Mesenchymal stem cell (in vitro differentiated cells and primary cell): ENCODE results near the gene RBM19.
"Not testable (repeated sequence)": the region's sequence is repeated elsewhere in the genome, so short reads cannot be mapped to it uniquely, and the experiment has no call there.

Source experiments
- DNase-seq: peaks from one replicate; pipeline ENCODE4 v3.0.0-alpha.2; 2013
- H2AFZ ChIP-seq: one replicate; pipeline ENCODE4 v1.6.1; 2013; ENCODE audit warnings: low read depth, mild to moderate bottlenecking, control low read depth, inconsistent platforms, low read length, moderate library complexity
- H2AK5ac ChIP-seq: 2 replicates; pipeline ENCODE4 v1.6.1; 2013; ENCODE audit warnings: low read length, moderate library complexity, mild to moderate bottlenecking, inconsistent platforms; ENCODE audit not compliant: severe bottlenecking
- H2BK120ac ChIP-seq: one replicate; pipeline ENCODE4 v1.6.1; 2013; ENCODE audit warnings: low read depth, mild to moderate bottlenecking, inconsistent platforms, low read length, moderate library complexity
- H2BK12ac ChIP-seq, 2 experiments: one replicate each; pipeline ENCODE4 v1.6.1; 2013; ENCODE audit warnings: inconsistent platforms in 2 of 2, low read length in 2 of 2, mild to moderate bottlenecking in 2 of 2, moderate library complexity in 2 of 2, control low read depth in 1 of 2
- H2BK15ac ChIP-seq: one replicate; pipeline ENCODE4 v1.6.1; 2013; ENCODE audit warnings: mild to moderate bottlenecking, low read depth, inconsistent platforms; ENCODE audit not compliant: poor library complexity, severe bottlenecking
- H2BK5ac ChIP-seq: 2 replicates; pipeline ENCODE4 v1.6.1; 2013; ENCODE audit warnings: low read depth, mild to moderate bottlenecking, low read length, control low read depth, inconsistent platforms; ENCODE audit not compliant: poor library complexity, severe bottlenecking
- H3K14ac ChIP-seq, 2 experiments: one replicate each; pipeline ENCODE4 v1.6.1; 2013; ENCODE audit warnings: inconsistent platforms in 2 of 2, low read length in 2 of 2, control low read depth in 1 of 2, mild to moderate bottlenecking in 1 of 2, moderate library complexity in 1 of 2
- H3K18ac ChIP-seq, 2 experiments: one replicate each; pipeline ENCODE4 v1.6.1; 2013; ENCODE audit warnings: inconsistent platforms in 2 of 2, low read length in 2 of 2, control low read depth in 1 of 2, low read depth in 1 of 2, mild to moderate bottlenecking in 1 of 2
- H3K23ac ChIP-seq, 2 experiments: one replicate each; pipeline ENCODE4 v1.6.1; 2013; ENCODE audit warnings: inconsistent platforms in 2 of 2, low read length in 2 of 2, mild to moderate bottlenecking in 2 of 2, moderate library complexity in 2 of 2, control low read depth in 1 of 2
- H3K27ac ChIP-seq: 2 replicates; pipeline ENCODE4 v1.5.1; 2013; ENCODE audit warnings: mild to moderate bottlenecking, moderate library complexity, low read length, control low read depth, inconsistent platforms; ENCODE audit not compliant: poor library complexity, severe bottlenecking
- H3K27me3 ChIP-seq, 2 experiments: 2 replicates each; pipeline versions ENCODE4 v1.6.1 to v1.7.0; 2013; ENCODE audit warnings: low read length in 2 of 2, mild to moderate bottlenecking in 2 of 2, moderate library complexity in 2 of 2, control low read depth in 1 of 2, inconsistent platforms in 1 of 2; ENCODE audit not compliant: control insufficient read depth in 1 of 2, insufficient read depth in 1 of 2
- H3K36me3 ChIP-seq, 2 experiments: 2 replicates each; pipeline versions ENCODE4 v1.6.1 to v1.7.0; 2013; ENCODE audit warnings: low read length in 2 of 2, control low read depth in 1 of 2, inconsistent platforms in 1 of 2, low read depth in 1 of 2, mild to moderate bottlenecking in 1 of 2; ENCODE audit not compliant: insufficient read depth in 2 of 2, control insufficient read depth in 1 of 2
- H3K4ac ChIP-seq, 2 experiments: one replicate each; pipeline ENCODE4 v1.6.1; 2013; ENCODE audit warnings: inconsistent platforms in 2 of 2, low read length in 2 of 2, mild to moderate bottlenecking in 2 of 2, moderate library complexity in 2 of 2, control low read depth in 1 of 2, low read depth in 1 of 2
- H3K4me1 ChIP-seq: 2 replicates; pipeline ENCODE4 v1.6.1; 2013; ENCODE audit warnings: low read depth, low read length, control low read depth; ENCODE audit not compliant: control insufficient read depth, insufficient read depth
- H3K4me2 ChIP-seq: 2 replicates; pipeline ENCODE4 v1.6.1; 2013; ENCODE audit warnings: low read length, mild to moderate bottlenecking, inconsistent platforms; ENCODE audit not compliant: poor library complexity, severe bottlenecking
- H3K4me3 ChIP-seq, 2 experiments: 2 replicates each; pipeline versions ENCODE4 v1.5.1 to v1.7.0; 2013; ENCODE audit warnings: low read length in 2 of 2, mild to moderate bottlenecking in 2 of 2, control low read depth in 1 of 2, low read depth in 1 of 2; ENCODE audit not compliant: insufficient read depth in 1 of 2
- H3K79me1 ChIP-seq: replicated peaks from 2 replicates; pipeline ENCODE4 v1.6.1; 2013; ENCODE audit warnings: mild to moderate bottlenecking, control low read depth, low read length, inconsistent platforms; ENCODE audit not compliant: poor library complexity, severe bottlenecking
- H3K9ac ChIP-seq: 2 replicates; pipeline ENCODE4 v1.7.0; 2013; ENCODE audit warnings: mild to moderate bottlenecking, low read length, moderate library complexity
- H3K9me3 ChIP-seq: 2 replicates; pipeline ENCODE4 v1.7.0; 2013; ENCODE audit warnings: mild to moderate bottlenecking, low read length; ENCODE audit not compliant: control insufficient read depth
- H4K8ac ChIP-seq: one replicate; pipeline ENCODE4 v1.6.1; 2013; ENCODE audit warnings: inconsistent platforms, mild to moderate bottlenecking, low read length, moderate library complexity
- H4K91ac ChIP-seq: one replicate; pipeline ENCODE4 v1.6.1; 2013; ENCODE audit warnings: mild to moderate bottlenecking, low read length, inconsistent platforms
- WGBS: methylation state at CpG from one replicate; pipeline ENCODE4 v1.1.7; 2013; ENCODE audit warnings: mixed read lengths; 5-methylcytosine and 5-hydroxymethylcytosine counted together

The RBM19 gene

DNA sequence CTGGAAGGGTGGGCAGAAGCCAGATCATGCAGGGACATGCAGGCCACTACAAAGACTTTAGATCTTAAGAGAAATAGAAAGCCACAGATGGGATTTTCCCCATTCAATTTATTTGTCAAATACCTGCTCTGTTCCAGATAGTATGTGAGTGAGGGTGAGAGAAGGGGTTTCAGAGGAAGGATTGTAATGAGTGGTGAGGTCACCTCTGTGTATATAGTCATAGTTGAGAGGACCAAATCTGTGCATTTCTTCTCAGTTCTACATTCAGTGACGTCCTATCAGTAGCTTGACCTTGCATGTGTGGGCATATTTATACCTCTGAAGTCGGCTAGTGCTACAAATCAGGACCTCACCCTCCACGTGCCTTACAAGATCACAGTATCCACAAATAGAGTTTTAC lies 31.2 kb upstream of the RBM19 start:
- H4K8ac ChIP-seq, result no peak overlapping the region
- H3K18ac ChIP-seq, result no peak overlapping the region
- DNase-seq, result no peak
- H4K91ac ChIP-seq, result no peak overlapping the region
- H3K36me3 ChIP-seq, result no peaks in the 10 kb centered on the region
- H2BK5ac ChIP-seq, result no peak overlapping the region
- no peak overlapping the region for H3K23ac ChIP-seq
- peaks cover 3 to 80% of the 10 kb centered on the region in 2 experiments for H3K27me3 ChIP-seq
- H2AK5ac ChIP-seq, result no peak overlapping the region
- no peak overlapping the region for H3K27ac ChIP-seq
- no peak overlapping the region for H3K4me2 ChIP-seq
- H2BK12ac ChIP-seq, result no peak overlapping the region
- no peak overlapping the region for H2AFZ ChIP-seq
- H2BK120ac ChIP-seq, result no peak overlapping the region
- H3K4me1 ChIP-seq, result no peaks in the 10 kb centered on the region
- H3K4me3 ChIP-seq, result no peak overlapping the region
- H3K9me3 ChIP-seq, result no peaks in the 10 kb centered on the region
- H3K14ac ChIP-seq, result no peak overlapping the region
- no peak overlapping the region for H3K9ac ChIP-seq
- 60% methylated on average over 2 of the region's 3 CpGs for WGBS
- no peak overlapping the region for H2BK15ac ChIP-seq
- H3K4ac ChIP-seq, result no peak overlapping the region
- H3K79me1 ChIP-seq, result no peaks in the 10 kb centered on the region

DNA sequence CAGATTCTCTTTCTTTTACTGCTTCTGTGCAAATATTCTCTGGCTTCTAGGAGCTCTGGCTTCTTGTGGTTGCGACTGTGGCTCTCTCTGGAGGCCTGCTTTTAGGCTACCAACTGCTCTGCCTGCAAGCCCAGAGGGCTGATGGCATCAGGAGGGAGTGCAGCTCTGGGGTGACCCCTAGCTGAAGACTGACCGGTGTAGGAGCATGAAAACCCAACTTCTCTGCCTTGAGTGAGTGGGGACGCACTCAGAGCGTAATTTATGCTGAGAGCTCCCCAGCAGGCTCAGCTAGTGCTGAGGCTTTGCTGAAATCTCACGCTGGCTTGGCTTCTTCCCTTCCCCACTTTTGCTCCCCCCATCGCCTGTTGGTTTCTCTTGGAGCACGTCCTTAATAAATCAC lies 29.9 kb upstream of the RBM19 start:
- Histone ChIP-seq H4K8ac (no peak overlapping the region), H2AFZ (no peak overlapping the region), H2BK12ac (no peak overlapping the region), H3K9ac (no peak overlapping the region), H2BK120ac (no peak overlapping the region), H3K4ac (no peak overlapping the region), H3K27ac (no peak overlapping the region), H3K4me1 (no peaks in the 10 kb centered on the region), H3K23ac (no peak overlapping the region), H3K27me3 (peaks cover 3 to 80% of the 10 kb centered on the region in 2 experiments), H3K9me3 (no peaks in the 10 kb centered on the region), H2BK15ac (no peak overlapping the region), H3K79me1 (no peaks in the 10 kb centered on the region), H3K4me2 (no peak overlapping the region), H2BK5ac (no peak overlapping the region), H3K14ac (no peak overlapping the region), H3K36me3 (no peaks in the 10 kb centered on the region), H3K4me3 (no peak overlapping the region), H2AK5ac (no peak overlapping the region), H3K18ac (no peak overlapping the region), H4K91ac (no peak overlapping the region)
- WGBS, result 33% methylated on average over 7 of the region's 7 CpGs
- DNase-seq, result no peak

DNA sequence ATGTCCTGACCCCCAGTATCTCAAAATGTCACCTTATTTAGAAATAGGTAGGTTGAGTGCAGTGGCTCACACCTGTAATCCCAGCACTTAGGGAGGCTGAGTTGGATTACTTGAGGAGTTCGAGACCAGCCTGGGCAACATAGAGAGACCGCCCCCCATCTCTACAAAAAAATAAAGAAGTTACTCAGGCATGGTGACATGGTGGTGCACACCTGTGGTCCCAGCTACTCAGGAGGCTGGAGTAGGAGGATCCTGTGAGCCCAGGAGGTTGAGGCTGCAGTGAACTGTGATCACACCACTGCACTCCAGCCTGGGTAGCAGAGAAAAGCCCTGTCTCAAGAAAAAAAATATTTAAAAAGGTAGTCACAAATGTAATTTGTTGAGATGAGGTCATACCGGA lies 27.9 kb upstream of the RBM19 start:
- 40% methylated on average over 1 of the region's 3 CpGs for WGBS
- H3K79me1 ChIP-seq, result no peaks in the 10 kb centered on the region

DNA sequence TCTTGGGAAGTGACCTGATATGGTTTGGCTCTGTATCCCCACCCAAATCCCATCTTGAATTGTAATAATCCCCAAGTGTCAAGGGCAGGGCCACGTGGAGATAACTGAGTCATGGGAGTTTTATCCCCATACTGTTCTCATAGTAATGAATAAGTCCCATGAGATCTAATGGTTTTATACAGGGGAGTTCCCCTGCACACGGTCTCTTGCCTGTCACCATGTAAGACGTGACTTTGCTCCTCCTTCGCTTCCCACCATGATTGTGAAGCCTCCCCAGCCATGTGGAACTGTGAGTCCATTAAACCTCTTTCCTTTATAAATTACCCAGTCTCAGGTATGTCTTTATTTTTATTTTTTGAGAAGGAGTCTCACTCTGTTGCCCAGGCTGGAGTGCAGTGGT lies 26.6 kb upstream of the RBM19 start:
- H2AK5ac ChIP-seq, result not testable (repeated sequence)

More for the DNA sequence above, 27.9 kb upstream of the RBM19 start:
- no peak for DNase-seq
- H3K27ac ChIP-seq, result no peak overlapping the region
- H2BK120ac ChIP-seq, result no peak overlapping the region
- no peak overlapping the region for H3K23ac ChIP-seq
- H2AFZ ChIP-seq, result no peak overlapping the region
- no peak overlapping the region for H3K4ac ChIP-seq
- no peak overlapping the region for H4K8ac ChIP-seq
- no peak overlapping the region for H3K14ac ChIP-seq
- no peak overlapping the region for H3K4me3 ChIP-seq
- no peak overlapping the region for H2BK5ac ChIP-seq
- no peak overlapping the region for H2AK5ac ChIP-seq
- H2BK15ac ChIP-seq, result no peak overlapping the region
- H4K91ac ChIP-seq, result no peak overlapping the region
- no peak overlapping the region for H3K18ac ChIP-seq
- peaks cover 3 to 84% of the 10 kb centered on the region in 2 experiments for H3K27me3 ChIP-seq
- H3K4me2 ChIP-seq, result no peak overlapping the region
- no peaks in the 10 kb centered on the region for H3K9me3 ChIP-seq
- H3K36me3 ChIP-seq, result no peaks in the 10 kb centered on the region
- H3K4me1 ChIP-seq, result no peaks in the 10 kb centered on the region
- H3K9ac ChIP-seq, result no peak overlapping the region
- H2BK12ac ChIP-seq, result no peak overlapping the region

More for the DNA sequence above, 26.6 kb upstream of the RBM19 start:
- H2BK12ac ChIP-seq, H2BK5ac ChIP-seq, DNase-seq, H3K14ac ChIP-seq, H3K9me3 ChIP-seq, H4K8ac ChIP-seq, H3K18ac ChIP-seq, H3K4me2 ChIP-seq, H3K79me1 ChIP-seq, H3K27ac ChIP-seq, H2BK15ac ChIP-seq, H3K4ac ChIP-seq, H3K4me3 ChIP-seq, H3K23ac ChIP-seq, H4K91ac ChIP-seq, H3K36me3 ChIP-seq, H3K4me1 ChIP-seq, H3K9ac ChIP-seq, H2AFZ ChIP-seq, H2BK120ac ChIP-seq: not testable (repeated sequence)
- H3K27me3 ChIP-seq, result peaks cover 3 to 85% of the 10 kb centered on the region in 2 experiments
- WGBS, result 84% methylated on average over 3 of the region's 4 CpGs
